NOMO-1 treated with dmso at 0.1 percent for 144 hours (cell line): ENCODE data around the gene TNFSF12.

Source experiments
- DNase-seq: peaks from one replicate; lab custom pipeline; 2025; ENCODE audit not compliant: unreplicated experiment; lab: John Stamatoyannopoulos, UW

The TNFSF12 gene

GRCh38 chr17:7563115-7563869, 14.4 kb downstream of the TNFSF12 start:
- DNase-seq: no peak

DNA sequence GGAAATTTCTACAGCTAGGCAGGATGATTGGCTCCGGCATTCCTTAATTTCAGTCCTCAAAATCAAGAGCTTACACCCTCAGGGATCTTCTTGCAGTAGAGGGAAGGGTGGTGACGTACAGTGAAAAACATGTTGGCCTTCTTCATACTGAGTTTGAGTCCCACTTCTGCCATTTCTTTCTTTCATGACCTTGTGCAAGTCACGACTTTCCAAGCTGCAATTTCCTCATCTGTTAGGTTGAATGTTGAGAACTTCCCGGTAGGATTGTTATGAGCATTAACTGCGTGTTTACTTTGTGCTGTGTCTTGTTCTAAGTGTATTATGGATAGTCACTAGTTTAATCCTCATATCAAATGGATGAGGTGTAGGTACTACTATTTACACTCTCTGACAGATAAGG, 20.7 kb downstream of the TNFSF12 start:
- DNase-seq: no peak

- no peak for DNase-seq
These were observed 21.5 kb downstream of the TNFSF12 start for GRCh38 chr17:7570351-7570750.

DNA sequence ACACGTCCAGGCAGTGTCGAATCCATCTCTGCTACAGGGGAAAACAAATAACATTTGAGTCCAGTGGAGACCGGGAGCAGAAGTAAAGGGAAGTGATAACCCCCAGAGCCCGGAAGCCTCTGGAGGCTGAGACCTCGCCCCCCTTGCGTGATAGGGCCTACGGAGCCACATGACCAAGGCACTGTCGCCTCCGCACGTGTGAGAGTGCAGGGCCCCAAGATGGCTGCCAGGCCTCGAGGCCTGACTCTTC, 23.4 kb downstream of the TNFSF12 start:
- peak; percentile 100 for DNase-seq

DNA sequence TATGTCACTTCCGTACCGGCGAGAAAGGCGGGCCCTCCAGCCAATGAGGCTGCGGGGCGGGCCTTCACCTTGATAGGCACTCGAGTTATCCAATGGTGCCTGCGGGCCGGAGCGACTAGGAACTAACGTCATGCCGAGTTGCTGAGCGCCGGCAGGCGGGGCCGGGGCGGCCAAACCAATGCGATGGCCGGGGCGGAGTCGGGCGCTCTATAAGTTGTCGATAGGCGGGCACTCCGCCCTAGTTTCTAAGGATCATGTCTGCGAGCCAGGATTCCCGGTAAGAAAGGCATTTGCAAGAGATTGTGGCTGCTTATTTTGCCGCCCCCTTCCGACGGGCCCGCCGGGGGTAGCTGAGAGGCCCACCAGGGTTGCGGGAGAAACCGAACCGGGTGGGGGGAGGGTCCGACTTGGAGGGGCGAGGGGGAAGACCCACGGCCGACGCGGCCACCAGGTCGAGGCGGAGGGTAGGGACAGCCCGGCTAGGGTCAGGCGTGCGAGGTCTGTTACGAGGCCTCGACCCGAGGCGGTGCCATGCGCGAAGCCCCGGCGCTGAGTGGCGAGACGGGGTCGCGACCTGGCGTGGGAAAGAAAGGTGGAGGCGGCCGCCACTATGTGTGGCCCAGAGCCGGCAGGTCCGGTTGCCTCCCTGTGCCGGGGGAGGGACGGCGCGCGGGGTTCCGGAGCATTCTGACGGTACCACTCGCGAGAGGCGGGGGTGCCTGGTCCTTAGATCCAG, 23.9 kb downstream of the TNFSF12 start:
- peak; percentile 100 for DNase-seq

- peak; percentile 85 for DNase-seq
These were observed 24.6 kb downstream of the TNFSF12 start for GRCh38 chr17:7573324-7574080.

GRCh38 chr17:7574176-7574953, 25.5 kb downstream of the TNFSF12 start:
- DNase-seq: no peak

DNA sequence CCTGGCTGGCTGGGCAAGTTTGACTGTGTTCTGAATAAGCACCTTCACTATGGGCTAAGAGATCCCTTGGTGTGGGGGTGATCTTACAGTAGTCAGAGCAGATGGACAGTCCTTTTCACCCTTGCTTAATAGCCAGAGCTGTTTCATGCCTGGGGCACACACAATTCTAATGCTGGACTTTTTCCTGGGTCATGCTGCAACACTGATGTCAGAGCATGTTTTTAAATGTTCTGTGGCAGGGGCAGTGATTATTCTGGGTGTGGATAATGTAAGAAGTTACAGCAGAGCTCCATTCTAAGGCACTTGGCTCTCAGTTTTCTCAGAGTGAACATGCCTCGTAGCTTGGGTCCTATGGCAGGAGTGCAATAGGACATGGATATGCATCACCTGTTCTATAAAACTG, 26.6 kb downstream of the TNFSF12 start:
- no peak for DNase-seq

DNA sequence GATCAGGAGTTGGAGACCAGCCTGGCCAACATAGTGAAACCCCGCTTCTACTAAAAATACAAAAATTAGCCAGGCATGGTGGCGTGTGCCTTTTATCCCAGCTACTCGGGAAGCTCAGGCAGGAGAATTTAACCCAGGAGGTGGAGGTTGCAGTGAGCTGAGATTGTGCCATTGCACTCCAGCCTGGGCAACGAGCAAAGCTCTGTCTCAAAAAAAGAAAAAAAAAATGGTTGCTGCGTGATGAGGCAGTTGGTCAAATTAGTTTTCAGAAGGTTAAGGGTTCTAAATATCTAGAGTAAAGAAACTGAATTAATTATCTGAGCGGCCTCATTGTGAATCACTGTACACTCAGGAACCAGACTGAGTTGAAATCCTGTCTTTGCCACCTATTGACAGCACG, 27.1 kb downstream of the TNFSF12 start:
- no peak for DNase-seq

DNA sequence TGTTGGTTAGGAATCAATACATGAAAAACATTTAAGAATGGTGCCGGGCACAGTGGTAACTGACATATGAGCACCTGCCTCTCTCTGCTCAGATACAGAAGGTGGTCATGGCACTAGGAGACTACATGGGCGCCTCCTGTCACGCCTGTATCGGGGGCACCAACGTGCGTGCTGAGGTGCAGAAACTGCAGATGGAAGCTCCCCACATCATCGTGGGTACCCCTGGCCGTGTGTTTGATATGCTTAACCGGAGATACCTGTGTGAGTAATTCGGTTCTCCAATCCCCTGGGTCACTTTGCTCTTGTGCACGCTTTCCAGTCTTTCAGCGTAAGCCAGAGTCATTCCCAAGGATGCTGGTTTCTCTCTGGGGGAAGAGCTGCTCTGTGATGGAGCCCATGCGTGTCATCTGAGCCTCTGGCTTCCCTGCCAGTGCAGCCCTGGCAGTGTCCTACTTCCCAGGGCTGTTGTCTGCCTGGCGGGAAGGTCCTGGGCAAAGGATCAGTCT, 27.6 kb downstream of the TNFSF12 start:
- DNase-seq: no peak

DNA sequence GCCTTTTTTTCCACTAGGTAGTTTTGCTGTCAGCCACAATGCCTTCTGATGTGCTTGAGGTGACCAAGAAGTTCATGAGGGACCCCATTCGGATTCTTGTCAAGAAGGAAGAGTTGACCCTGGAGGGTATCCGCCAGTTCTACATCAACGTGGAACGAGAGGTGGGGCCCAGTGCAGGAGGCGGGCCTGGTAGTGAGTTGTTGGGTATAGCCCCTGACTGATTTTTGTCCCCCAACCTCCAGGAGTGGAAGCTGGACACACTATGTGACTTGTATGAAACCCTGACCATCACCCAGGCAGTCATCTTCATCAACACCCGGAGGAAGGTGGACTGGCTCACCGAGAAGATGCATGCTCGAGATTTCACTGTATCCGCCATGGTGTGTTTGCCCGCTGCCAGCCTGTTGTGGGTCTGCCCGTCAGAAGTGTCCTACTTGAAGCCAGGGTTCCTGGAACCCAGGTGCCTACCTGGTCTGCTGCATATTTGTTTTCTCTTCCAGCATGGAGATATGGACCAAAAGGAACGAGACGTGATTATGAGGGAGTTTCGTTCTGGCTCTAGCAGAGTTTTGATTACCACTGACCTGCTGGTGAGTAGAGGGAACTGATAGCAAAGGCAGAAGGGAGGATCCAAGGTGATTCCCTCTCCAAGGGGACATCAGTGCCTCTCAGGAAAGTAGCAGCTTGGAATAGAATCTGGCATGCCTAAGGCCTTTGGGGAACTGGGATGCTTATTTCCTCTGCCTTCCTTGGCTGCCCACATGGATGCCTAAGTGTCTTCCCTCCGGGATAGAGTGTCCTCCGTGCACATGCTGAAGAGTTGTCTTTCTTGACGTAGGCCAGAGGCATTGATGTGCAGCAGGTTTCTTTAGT, 28.7 kb downstream of the TNFSF12 start:
- no peak for DNase-seq

GRCh38 chr17:7579001-7579833, 30.4 kb downstream of the TNFSF12 start, which contains the start of gene CD68:
Gene CD68, plus strand, starts transcription at chr17:7579638. Its CDS starts 40 bp downstream, at chr17:7579678.
- DNase-seq: peak; percentile 99

GRCh38 chr17:7579834-7580603, 31.2 kb downstream of the TNFSF12 start:
- DNase-seq: no peak

DNA sequence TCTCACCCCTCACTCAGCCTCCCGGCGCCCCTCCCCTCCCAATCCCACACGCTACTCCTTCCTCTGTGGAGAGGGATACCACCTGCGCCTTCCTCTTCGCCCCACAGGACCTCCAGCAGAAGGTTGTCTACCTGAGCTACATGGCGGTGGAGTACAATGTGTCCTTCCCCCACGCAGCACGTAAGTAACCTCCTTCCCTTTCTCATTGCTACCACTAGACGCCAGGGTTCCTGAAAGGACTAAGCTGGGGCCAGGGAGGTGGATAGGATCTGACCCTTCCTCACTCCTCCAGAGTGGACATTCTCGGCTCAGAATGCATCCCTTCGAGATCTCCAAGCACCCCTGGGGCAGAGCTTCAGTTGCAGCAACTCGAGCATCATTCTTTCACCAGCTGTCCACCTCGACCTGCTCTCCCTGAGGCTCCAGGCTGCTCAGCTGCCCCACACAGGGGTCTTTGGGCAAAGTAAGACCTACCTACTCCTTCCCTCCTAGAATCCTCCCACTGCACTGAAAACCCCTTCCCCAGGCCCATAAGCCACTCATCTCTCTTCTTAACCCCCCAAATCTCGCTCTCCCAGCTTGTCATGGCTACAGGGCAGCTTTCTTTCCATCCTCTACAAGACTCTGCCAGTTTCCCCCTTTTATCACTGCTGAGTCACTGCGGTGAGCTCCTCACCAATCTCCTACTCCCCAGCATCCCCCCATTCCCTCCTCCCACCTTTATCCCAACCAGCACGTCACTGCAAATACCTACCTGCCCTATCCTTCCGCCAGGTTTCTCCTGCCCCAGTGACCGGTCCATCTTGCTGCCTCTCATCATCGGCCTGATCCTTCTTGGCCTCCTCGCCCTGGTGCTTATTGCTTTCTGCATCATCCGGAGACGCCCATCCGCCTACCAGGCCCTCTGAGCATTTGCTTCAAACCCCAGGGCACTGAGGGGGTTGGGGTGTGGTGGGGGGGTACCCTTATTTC, 32.0 kb downstream of the TNFSF12 start:
- no peak for DNase-seq

DNA sequence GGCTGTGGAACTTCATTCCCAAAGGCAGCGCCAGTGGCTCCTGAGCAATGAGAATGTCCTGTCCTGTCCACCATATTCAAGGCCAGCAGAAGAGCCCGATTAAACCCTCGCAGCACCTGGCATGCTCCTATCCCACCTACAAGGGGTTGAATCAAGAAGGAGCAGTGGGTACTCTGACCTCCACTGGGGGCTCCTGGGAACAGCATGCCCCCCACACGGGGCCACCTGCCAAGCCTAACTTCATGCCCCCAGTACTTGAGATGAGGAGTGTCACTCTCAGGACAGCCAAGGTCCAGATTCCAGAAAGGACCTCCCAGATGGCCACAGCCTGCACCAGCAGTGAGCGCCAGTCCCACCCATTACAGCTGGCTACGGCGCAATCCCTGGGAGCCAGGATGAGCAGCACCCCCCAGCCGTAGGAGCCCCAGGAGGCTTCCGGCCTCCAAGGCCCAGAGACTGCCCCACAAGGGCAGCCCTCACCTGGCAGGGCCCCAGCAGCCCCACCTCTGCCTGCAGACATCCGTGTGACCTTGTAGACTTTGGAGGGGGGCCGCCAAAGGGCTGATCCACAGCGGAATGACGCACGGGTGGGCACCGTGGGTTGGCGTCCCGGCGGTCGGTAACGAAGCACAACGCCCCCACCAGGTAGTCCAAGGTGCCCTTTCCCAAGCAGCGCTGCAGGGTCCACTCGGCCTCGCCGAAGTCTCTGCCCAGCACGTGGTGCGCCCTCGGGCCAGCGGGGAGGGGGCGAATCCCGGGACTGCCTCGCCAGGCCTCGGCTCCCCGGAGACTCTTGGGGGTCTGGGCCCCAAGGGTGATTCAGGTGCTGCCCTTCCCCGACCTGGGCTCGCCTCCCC, 33.8 kb downstream of the TNFSF12 start:
- no peak for DNase-seq
